ENCODE measurements around the gene EYS.

- TF ChIP-seq CTCF (IDR thresholded peaks at IDR 0.05) (no peak), ZC3H11A (IDR thresholded peaks at IDR 0.05) (no peak), USF2 (IDR thresholded peaks at IDR 0.05) (no peak), MAX (IDR thresholded peaks at IDR 0.05) (no peak), NPAS2 (CRISPR knock-in tag; IDR thresholded peaks at IDR 0.05; ENCODE audit: borderline replicate concordance) (no peak), POLR2A (IDR thresholded peaks at IDR 0.05; ENCODE audit: low read length) (no peak), RNF2 (IDR thresholded peaks at IDR 0.05; ENCODE audit: borderline replicate concordance, low read depth) (no peak), EP300 (IDR thresholded peaks at IDR 0.05) (no peak), REST (IDR thresholded peaks at IDR 0.05) (no peak), RAD21 (conservative IDR thresholded peaks at IDR 0.05 in 1 of 2, IDR thresholded peaks at IDR 0.05 in 1 of 2) (no peak), BHLHE40 (IDR thresholded peaks at IDR 0.05; ENCODE audit: low read depth, low read length) (no peak)
Observed at GRCh38 chr6:63998991-63999390, 1708.0 kb downstream of the EYS start.

Measured in A549 (cell line).